Activated CD4-positive, alpha-beta T cell treated with anti-CD3 and anti-CD28 coated beads, Interleukin-2, Interleukin-4, amounts not matched to agents 100 ng/mL and 50 ng/mL, durations not matched to agents 16 hours and 8 hours (primary cell): ENCODE measurements around the gene GTF2A1.
A peak's percentile ranks its signal among the peaks of the same experiment; 100 is the strongest.
"Not testable (repeated sequence)": the region's sequence is repeated elsewhere in the genome, so short reads cannot be mapped to it uniquely, and the experiment has no call there.

Experiments used
- DNase-seq: peaks from one replicate; pipeline ENCODE4 v3.0.0-alpha.2; 2020; ENCODE audit warnings: low spot score

Gene GTF2A1

DNA sequence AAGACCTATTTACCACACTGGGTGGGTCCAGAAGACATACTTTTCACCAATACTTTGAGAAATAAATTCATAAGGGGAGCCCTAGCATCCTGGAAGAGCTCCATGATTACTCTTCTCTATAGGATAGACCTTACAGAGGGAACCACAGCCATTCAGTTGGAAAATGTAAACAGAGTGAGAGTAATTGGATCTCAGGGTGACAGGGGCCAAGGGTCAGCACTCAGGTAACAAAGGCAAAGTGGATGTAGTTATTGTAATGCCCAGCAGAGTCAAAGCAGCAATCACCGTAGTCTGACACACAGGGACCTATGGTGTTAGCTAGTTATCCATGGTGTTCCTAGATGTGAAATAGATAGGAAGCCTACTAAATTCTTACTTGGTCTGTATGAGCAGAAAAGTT, 10.8 kb upstream of the GTF2A1 start:
- no peak for DNase-seq

DNA sequence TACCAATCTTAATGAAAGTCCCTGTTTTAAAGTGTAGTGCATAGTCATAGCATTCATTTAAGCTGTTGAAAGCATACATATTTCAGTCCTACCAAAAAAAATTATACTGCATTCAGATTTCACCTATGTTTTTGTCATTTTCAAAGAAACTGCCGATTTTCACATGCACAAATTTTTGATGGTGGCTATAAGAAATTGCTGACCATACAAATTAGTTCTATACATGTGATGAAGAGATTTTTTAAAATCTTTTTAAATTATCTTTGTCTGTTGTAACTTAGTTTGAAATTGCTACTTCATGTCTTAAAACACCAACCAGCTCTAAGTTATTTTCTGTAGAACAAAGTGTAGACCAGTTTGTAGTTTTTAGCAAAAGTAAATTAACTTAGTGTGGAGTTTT, 3.5 kb upstream of the GTF2A1 start:
- no peak for DNase-seq

DNA sequence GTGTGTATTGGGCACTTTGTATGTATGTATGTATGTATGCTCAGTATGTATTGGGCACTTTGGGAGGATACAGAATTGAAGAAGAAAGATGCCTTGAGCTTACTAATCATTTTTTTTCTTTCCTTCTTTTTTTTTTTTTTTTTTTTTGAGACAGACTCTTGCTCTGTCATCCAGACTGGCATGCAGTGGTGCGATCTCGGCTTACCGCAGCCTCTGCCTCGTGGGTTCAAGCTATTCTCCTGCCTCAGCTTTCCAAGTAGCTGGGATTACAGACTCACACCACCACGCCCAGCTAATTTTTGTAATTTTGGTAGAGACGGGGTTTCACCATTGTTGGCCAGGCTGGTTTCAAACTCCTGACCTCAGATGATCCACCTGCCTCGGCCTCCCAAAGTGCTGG, 3.0 kb upstream of the GTF2A1 start:
- not testable (repeated sequence) for DNase-seq

DNA sequence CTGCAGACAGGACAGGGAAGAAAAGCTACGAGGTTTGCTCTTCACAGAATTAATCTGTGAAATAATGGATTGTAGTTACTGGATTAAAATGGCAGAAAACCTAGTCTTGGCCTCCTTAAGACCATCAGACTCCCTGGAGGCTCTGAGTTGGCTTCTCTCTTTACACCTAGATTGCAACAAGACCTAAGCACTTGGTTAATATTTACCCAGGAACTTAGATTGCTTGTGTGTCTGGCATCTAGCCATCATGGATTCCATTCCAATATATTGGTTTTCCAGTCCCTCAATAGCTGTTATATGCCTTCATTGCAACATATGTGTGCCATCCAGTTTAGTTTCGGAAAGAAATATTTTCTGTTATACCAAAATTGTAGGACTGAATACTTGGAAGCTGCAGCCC, 1.9 kb upstream of the GTF2A1 start:
- DNase-seq: no peak

DNA sequence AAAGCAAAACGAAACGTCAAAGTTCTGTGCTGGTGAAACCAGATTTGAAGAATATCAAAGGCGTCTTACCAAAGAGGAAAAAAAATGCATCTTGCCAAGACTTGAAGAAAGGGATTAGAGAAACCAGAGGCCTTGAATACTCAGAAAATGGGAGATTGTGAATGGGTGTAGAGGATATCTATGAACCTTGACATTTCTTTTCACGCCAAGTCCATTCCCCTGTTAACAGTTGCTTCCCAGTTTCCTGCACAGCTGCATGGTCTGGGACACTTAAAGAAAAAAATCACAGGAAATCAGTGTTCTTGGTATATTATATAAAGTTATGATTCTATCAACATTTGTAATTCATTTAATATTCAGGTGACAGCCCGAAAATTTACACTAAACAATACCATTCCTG, 1.4 kb upstream of the GTF2A1 start:
- DNase-seq: no peak

DNA sequence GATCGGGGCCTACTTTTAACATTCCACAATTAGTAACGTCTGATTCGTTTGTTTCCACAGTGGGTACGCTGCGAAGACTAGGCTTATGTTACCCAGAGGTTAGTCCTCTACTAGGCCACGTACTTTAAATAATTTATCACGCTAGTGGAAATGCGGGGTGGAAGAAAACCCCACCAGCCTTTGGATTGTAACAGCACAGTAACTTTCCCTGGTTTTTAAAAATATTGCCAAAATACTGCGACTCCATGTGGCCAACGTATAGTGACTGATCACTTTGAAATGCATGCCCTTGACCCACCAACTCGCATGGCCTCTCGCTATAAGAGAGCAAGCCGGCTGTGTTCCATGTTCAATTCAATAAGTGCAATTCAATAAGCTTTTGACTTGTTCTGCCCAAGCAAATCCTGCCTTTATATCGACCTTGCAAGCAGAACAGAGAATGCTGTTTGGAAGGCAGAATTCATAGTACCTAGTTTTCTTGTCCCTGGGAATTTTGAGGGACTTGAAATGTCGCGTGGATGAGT, 882 bp upstream of the GTF2A1 start:
- no peak for DNase-seq

DNA sequence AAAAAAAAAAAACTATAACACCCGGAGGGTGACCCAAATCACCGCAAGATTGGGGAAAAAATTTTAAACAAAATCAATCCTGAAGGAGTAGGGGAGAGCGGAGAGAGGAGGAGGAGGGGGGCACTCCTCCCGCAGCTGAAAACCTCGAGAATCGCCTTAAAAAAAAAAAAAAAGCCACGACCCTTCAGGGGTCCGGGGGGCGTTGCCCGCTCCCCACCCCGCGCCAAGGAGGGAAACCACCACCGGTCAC, 254 bp downstream of the GTF2A1 start:
- DNase-seq: no peak

DNA sequence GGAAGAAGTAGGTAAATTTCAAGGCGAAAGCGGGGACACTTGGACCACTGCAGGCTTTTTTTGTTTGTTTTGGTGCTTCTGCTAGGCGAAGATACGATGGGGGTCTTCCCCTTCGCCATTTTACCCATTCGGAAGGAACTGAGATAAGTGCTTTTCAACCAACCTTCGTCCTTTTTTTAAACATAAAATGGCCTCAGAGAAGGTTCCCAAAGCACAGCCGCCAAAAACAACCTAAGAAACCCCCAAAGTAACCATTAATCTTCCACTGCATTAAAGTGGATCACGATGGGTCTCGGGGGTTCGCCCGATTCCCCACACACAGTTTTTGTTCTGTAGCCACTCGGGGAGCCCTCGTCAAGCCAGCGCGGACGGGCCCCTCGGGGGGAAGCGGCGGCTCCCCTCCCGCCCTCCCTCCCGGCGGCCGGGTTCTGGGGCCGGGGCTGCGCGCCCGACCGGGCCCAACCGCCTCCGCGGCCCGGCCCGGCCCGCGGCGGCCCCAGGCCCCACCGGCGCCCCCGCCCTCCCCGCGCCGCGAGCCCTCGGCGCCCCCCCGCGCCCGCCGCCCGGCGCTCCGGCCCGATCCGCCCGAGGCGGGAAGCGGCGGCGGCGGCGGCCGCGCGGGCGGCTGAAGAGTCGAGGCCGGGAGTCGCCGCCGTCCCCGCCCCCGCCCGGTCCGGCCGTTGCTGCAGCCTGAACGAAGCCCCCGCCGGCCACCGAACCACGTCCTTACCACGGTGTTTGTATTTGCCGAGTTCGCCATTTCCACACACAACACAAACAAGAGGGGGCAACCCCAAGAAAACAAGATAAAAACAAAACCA, 790 bp downstream of the GTF2A1 start:
- peak; percentile 30 for DNase-seq

DNA sequence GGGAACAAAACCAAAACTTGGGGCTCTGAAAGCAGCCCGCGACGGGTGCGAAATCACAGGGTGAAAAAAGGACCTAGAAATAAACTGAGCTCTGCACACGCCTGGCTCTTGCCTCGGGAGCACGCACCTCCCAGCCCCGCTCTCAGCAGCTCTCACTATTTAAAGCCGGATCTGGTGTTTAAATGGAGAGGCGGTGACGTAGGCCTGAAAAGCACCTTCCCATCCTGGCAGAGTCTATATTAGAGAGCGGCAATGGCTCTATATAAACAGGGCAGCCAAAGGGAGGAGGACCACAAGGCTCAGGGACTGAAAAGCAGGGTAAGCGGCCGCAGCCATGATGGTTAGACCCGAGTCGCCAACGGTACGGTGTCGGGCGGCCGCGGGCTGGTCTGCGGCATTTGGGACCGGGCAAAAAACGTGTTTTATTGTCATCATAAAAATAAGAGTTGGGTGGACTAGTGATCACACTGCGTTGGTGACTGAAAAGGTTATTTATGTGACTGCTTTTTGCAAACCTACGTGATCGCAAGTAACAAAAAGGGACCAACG, 1.5 kb downstream of the GTF2A1 start:
- peak; percentile 96 for DNase-seq

DNA sequence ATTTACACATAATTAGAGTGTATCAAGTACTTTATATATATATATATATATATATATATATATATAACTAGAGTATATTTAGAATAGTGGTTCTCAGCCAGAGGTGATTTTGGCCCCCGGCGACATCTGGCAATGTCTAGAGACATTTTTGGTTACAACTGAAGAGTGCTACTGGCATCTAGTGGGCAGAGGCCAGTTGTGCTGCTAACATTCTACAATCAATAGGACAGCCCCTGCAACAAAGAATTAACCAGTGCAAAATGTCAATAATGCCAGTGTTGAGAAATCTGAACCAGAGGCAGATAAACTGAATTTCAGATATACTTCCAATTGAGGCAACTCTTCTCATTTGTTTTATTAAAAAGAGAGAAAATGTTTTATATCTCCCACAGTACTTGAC, 8.9 kb downstream of the GTF2A1 start:
- DNase-seq: peak; percentile 17

DNA sequence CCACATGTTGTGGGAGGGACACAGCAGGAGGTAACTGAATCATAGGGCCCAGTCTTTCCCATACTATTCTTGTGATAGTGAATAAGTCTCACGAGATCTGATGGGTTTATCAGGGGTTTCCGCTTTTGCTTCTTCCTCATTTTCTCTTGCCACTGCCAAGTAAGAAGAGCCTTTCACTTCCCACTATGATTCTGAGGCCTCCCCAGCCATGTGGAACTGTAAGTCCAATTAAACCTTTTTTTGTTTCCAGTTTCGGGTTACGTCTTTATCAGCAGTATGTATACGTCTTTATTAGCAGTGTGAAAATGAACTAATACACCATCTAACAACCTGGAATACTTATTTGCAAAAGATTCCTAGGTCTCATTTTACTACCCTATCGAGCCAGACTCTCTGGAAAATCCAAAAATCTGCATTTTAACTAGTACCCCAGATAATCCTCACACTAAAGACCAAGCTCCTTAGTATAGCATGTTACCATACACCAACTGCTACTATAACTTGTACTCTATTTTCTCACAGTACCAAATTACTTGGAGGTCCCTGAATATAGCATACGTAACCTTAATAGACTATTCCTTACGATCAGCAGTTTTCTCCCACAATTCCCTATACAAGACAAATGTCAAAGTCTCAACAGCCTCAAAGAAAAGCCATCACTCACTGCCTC, 11.5 kb downstream of the GTF2A1 start:
- DNase-seq: no peak

DNA sequence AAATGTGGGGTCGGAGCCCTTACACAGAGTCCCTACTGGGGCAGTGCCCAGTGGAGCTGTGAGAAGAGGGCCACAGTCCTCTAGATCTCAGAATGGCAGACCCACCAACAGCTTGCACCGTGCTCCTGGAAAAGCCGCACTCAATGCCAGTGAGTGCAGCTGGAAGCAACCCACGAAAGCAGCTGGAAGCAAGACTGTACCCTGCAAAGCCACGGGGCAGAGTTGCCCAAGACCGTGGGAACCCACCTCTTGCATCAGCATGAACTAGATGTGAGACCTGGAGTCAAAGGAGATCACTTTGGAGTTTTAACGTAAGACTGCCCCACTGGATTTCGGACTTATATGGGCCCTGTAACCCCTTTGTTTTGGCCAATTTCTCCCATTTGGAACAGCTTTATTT, 12.3 kb downstream of the GTF2A1 start:
- DNase-seq: no peak

DNA sequence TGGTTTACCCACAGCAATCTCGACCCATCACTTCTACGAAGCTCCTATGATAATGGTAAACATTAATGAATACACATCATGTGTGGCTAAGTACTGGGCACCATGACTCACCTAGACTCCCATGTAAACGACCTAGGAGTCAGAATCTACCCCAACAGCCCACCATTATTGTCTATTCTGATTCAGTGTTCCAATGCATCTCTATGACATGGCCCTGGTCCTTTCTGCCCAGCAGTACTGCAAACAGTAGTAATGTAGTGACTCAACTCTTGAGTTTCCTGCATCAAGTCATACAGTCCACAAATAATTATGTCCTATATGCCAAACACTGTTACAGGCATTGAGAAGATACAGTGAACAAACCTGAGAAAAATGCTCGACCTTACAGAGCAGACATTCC, 14.6 kb downstream of the GTF2A1 start:
- DNase-seq: peak; percentile 17

DNA sequence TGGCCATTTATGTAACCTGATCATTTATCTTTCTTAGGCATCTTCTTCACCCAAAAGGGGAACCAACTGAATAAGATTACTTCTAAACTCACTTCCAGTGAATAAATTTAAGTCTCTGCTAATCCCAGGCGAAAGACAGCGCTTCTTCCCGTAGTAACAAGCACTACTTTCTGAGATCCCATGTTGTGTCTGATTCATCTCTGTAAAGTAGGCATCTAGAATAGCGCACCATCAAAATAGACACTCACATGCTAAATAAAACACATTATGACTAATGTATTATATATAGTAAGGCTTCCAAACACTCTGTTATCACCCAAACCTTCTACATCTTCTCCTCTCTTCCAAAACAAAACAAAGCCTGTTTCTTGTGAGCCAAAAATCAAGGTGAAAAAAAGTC, 15.1 kb downstream of the GTF2A1 start:
- DNase-seq: no peak

DNA sequence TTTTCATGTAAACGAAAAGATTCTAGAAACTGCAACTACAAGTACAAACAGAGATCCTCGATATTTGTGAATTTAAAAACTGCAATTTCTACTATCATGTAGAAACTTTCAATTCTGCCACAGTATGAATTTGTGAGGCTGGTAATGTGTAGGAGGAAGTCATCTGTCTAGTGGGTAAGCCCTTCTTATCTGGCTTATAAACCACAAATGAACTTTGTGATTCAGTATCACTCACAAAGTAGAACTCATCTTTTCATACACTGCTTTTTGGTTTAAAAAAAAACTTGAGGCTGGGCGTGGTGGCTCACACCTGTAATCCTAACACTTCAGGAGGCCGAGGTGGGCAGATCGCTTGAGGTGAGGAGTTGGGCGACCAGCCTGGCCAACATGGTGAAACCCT, 20.7 kb downstream of the GTF2A1 start:
- peak; percentile 12 for DNase-seq

DNA sequence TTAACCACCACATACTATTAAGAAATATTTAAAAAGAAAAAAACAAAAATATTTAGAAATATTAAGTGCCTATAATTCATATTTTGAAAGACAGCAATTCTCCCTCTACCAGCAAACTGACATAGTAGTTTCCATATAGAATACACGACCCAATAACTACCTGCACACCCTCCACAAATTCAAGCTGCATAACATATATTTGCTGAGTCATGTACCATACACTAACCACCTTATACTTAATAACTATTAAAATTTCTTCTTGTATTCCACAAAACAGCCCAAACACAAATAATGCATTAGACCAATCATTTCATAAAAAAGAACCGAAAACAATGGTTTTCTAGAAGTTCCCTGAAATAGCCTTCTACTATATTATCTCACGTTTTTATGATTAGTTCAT, 21.7 kb downstream of the GTF2A1 start:
- DNase-seq: no peak

DNA sequence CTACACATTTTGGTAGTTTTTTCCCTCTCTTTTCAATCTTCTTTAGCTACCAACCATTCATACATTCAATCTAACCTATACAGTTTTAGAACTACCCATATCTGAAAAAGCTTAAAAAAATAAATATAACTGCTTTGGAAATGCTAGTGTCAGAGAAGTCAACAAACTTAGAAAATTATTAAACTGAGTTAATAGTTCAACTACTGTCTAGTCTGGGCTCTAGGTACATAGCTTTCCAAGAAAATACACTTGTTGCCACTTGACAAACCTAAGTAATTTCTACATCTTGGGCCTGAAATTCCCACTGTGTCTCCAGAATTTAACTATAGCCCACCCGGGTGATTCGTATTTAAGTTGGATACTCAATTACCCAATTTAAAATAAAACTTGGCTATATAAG, 22.1 kb downstream of the GTF2A1 start:
- DNase-seq: no peak

DNA sequence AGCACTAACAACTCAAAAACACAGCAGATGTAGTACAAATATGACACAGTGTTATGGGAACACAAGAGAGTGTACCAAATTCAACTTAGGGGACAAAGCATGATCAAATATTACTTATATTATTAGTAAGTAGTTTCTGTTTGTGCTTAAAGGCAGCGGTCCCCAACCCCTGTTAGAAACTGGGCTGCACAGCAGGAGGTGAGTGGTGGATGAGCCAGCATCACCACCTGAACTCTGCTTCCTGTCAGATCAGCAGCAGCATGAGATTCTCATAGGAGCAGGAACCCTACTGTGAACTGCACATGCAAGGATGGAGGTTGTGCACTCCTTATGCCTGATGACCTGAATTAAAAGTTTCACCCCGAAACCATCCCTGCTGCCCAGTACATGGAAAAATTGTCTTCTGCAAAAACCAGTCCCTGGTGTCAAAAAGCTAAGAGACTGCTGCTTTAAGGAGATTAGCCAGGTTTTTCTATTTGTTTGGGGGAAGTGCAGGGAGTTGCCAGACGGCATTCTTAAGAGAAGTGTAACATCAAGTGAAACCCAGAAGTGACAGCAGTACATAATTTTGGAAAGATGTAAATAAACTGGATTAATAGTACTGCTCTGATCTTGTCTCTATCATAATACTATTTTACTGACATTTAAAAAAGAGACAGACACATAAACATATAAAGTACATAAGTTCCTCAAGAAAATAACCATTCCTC, 26.7 kb downstream of the GTF2A1 start:
- peak; percentile 45 for DNase-seq

DNA sequence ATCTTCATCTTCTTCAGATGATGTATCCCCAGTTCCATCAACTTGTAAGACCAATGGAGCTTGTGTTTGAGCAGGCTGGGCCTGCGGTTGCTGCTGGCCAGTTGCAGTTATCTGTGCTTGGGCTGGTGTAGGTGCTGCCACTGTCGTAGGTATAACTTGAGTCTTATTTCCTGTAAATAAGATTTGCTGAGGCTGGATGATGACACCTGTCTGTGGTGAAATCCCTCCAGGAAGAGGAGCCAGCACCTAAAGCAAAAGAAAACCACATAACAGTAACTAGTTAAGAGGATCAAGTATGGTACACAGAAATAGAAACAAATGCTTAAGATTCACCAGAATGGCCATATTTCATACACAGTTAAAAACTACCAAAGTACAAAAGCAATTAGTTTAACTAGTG, 28.2 kb downstream of the GTF2A1 start:
- DNase-seq: no peak

DNA sequence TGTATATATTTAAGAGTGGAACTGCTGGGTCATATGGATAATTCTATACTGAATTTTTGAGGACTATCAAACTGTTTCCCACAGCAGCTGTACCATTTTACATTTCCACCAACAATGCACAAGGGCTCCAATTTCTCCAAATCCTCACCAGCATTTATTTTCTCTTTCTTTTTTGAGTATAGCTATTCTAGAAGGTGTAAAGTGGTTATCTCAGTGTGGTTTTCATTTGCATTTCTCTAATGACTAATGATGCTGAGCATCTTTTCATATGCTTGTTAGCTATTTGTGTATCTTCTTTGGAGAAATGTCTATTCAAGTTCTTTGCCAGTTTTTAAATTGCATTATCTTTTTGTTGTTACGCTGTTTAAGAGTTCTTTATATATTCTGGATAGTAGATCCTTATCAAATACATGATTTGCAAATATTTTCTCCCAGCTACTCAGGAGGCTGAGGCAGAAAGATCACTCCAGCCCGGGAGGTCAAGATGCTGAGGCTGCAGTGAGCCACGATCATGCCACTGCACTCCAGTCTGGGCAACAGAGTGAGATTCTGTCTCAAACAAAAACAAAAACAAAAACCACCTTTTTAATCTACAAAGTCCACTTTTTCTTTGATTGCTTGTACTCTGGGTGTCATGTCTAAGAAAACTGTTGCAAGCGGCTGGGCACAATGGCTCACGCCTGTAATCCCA, 32.8 kb downstream of the GTF2A1 start:
- no peak for DNase-seq

DNA sequence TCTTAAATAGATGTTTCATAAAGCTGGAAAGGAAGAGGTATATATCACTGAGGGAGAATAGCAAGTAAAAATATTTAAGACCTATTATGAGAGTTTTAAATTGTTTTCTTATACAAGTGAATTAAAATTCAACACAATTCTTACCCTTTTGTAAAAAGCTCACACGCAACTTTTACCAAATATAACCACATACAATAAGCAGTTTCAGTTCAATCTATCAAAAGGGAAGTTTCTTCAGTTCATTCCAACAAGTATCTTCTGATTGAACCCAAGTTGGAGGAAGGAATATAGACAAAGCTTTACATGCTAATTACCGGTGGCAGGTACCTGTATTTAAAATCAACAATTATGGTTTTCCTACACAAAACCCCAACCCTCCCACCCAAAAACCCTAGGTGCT, 41.1 kb downstream of the GTF2A1 start:
- DNase-seq: no peak

DNA sequence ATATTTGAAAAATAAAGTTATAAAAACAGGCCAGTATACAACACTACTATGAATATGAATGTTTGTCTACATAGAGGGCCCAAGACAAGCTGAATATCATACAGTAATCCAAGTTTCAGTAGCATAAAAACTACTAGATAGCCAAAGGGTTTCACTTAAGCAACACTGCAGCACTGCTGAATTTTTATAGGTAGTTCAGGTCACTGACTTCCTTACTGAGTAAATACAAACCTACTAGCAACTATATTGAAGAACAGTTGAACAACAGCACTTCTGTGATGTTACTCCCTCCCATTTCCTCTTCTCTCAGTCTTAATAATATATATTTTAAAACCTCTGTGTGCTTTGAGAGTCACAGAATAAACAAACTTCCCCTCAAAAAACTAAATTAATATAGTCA, 42.7 kb downstream of the GTF2A1 start:
- no peak for DNase-seq
